ENCODE measurements around the gene CLDN7.

DNA sequence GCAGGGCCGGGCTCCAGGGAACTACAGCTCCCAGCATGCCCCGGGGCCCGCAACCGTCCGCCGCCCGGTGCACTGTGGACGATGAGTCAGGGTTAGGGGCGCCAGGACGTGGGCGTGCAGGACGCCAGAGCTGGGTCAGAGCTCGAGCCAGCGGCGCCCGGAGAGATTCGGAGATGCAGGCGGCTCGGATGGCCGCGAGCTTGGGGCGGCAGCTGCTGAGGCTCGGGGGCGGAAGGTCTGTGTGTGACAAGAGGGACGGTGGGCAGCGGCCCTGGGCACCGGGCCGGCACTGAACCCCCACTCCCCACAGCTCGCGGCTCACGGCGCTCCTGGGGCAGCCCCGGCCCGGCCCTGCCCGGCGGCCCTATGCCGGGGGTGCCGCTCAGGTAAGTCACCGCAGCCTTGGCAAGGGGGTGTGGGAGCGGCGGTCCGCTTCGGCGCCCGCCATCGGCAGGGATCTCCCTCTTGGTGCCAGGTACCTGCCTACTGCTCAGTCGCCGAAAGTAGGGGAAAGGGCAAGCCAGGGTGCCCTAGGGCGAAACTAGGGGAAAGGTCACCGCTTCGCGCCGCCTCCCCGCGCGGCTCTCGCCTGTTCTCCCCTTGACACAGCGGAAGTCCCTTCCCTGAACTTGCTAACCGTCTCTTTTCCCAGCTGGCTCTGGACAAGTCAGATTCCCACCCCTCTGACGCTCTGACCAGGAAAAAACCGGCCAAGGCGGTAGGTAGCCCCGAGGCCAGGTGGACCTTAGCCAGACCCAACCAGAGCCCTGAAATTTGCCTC, 42.3 kb downstream of the CLDN7 start, which contains the start of the genes ACADVL and DLG4:
- TF ChIP-seq, protein P1, sequence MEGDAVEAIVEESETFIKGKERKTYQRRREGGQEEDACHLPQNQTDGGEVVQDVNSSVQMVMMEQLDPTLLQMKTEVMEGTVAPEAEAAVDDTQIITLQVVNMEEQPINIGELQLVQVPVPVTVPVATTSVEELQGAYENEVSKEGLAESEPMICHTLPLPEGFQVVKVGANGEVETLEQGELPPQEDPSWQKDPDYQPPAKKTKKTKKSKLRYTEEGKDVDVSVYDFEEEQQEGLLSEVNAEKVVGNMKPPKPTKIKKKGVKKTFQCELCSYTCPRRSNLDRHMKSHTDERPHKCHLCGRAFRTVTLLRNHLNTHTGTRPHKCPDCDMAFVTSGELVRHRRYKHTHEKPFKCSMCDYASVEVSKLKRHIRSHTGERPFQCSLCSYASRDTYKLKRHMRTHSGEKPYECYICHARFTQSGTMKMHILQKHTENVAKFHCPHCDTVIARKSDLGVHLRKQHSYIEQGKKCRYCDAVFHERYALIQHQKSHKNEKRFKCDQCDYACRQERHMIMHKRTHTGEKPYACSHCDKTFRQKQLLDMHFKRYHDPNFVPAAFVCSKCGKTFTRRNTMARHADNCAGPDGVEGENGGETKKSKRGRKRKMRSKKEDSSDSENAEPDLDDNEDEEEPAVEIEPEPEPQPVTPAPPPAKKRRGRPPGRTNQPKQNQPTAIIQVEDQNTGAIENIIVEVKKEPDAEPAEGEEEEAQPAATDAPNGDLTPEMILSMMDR (IDR thresholded peaks at IDR 0.05), result no peak
- TF ChIP-seq POLR2A (IDR thresholded peaks at IDR 0.05), result peak in 1 of 2 donors; percentile 90

Data from thyroid gland (tissue), 4 donors.